Calu3 (cell line): ENCODE measurements around the gene ENTREP3. TPM values are rescaled to one million over a fixed set of nuclear protein-coding genes. Genes with fewer than 3 reads are reported as not detected.

Experiments used
- BruUV-seq: library from RNA; stranded (reverse); fragments of 400-500 nt; replicated peaks from 2 replicates; lab custom pipeline; 2021; lab: Mats Ljungman, UMichigan
- CTCF ChIA-PET: fragments of 300-600 bp; sonication (Branson Sonifier 250); formaldehyde crosslinking; loops from one replicate; lab custom pipeline; 2022; ENCODE audit warnings: antibody characterized with exemption; lab: Charles Lee
- DNase-seq: peaks from one replicate; pipeline ENCODE4 v3.0.0; 2022
- H3K27ac Mint-ChIP-seq: one replicate; pipeline ENCODE4 v1.8.0; 2022; ENCODE audit warnings: mixed read lengths; ENCODE audit not compliant: unreplicated experiment
- H3K27me3 Mint-ChIP-seq: one replicate; pipeline ENCODE4 v1.8.0; 2022; ENCODE audit warnings: mixed read lengths; ENCODE audit not compliant: unreplicated experiment
- H3K36me3 Mint-ChIP-seq: one replicate; pipeline ENCODE4 v1.8.0; 2022; ENCODE audit warnings: mild to moderate bottlenecking, moderate library complexity, mixed read lengths; ENCODE audit not compliant: insufficient read depth, unreplicated experiment
- H3K4me1 Mint-ChIP-seq: one replicate; pipeline ENCODE4 v1.8.0; 2022; ENCODE audit warnings: mild to moderate bottlenecking, low read depth, mixed read lengths; ENCODE audit not compliant: unreplicated experiment
- H3K4me3 Mint-ChIP-seq: one replicate; pipeline ENCODE4 v1.8.0; 2022; ENCODE audit warnings: mild to moderate bottlenecking, low read depth, moderate library complexity, mixed read lengths; ENCODE audit not compliant: unreplicated experiment
- H3K9me3 Mint-ChIP-seq: one replicate; pipeline ENCODE4 v1.8.0; 2022; ENCODE audit warnings: low read depth, mixed read lengths; ENCODE audit not compliant: unreplicated experiment
- intact Hi-C: fragments of 100-400 bp; cut with micrococcal nuclease; formaldehyde crosslinking; loops from one replicate; pipeline ENCODE4 v1.10.0; 2022; ENCODE audit not compliant: unreplicated experiment
- total RNA-seq: library from RNA; stranded (reverse); gene quantifications from 2 replicates; pipeline ENCODE4 v1.2.3, GENCODE V29; 2022
- TF ChIP-seq, protein P1 (sequence below): fragments of 200-600 bp; IDR thresholded peaks from one replicate; pipeline ENCODE4 v1.8.0; 2022; ENCODE audit warnings: antibody characterized with exemption; ENCODE audit not compliant: unreplicated experiment

The ENTREP3 gene
- total RNA-seq, 1 experiment from 2014 or later = 25.2 TPM

DNA sequence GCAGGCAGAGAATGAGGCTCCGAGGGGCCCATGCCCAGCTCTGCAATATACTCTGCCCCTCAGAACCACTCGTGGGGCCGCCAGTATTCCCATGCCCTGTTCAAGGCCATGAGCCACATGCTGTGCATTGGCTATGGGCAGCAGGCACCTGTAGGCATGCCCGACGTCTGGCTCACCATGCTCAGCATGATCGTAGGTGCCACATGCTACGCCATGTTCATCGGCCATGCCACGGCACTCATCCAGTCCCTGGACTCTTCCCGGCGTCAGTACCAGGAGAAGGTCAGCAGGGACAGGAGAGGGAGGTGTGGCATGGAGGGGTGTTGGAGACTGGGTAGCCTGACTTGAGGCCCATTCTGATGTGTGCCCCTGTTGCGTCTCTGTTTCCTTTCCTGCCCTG, 29.2 kb upstream of the ENTREP3 start:
- Mint-ChIP-seq H3K27me3 (no peaks in the 10 kb centered on the region), H3K27ac (no peak overlapping the region), H3K9me3 (no peaks in the 10 kb centered on the region), H3K36me3 (peaks cover 13% of the 10 kb centered on the region), H3K4me1 (peaks cover 3% of the 10 kb centered on the region), H3K4me3 (no peak overlapping the region)
- intact Hi-C loops = no loop called here
- DNase-seq = no peak
- TF ChIP-seq, protein P1, sequence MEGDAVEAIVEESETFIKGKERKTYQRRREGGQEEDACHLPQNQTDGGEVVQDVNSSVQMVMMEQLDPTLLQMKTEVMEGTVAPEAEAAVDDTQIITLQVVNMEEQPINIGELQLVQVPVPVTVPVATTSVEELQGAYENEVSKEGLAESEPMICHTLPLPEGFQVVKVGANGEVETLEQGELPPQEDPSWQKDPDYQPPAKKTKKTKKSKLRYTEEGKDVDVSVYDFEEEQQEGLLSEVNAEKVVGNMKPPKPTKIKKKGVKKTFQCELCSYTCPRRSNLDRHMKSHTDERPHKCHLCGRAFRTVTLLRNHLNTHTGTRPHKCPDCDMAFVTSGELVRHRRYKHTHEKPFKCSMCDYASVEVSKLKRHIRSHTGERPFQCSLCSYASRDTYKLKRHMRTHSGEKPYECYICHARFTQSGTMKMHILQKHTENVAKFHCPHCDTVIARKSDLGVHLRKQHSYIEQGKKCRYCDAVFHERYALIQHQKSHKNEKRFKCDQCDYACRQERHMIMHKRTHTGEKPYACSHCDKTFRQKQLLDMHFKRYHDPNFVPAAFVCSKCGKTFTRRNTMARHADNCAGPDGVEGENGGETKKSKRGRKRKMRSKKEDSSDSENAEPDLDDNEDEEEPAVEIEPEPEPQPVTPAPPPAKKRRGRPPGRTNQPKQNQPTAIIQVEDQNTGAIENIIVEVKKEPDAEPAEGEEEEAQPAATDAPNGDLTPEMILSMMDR = no peak
- CTCF ChIA-PET = no interaction called here
- BruUV-seq = no TSS peak

DNA sequence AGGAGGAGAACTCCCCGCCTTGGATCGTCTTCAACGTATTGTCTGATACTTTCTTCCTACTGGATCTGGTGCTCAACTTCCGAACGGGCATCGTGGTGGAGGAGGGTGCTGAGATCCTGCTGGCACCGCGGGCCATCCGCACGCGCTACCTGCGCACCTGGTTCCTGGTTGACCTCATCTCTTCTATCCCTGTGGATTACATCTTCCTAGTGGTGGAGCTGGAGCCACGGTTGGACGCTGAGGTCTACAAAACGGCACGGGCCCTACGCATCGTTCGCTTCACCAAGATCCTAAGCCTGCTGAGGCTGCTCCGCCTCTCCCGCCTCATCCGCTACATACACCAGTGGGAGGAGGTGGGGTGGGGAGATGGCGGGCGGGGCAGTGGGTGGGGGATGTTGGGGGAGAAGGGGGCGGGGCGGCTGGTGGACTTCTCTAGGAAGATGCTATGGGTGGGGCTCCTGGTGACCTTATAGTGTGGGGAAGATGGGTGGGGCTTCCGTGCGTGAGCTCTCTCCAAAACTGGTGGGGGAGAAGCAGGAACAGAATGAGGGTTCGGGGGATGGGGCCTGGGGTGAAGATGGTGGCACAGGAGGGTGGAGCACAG, 27.3 kb upstream of the ENTREP3 start:
- intact Hi-C loops = no loop called here
- no peak overlapping the region for H3K4me3 Mint-ChIP-seq
- no peaks in the 10 kb centered on the region for H3K27me3 Mint-ChIP-seq
- TF ChIP-seq, protein P1 = no peak
- H3K36me3 Mint-ChIP-seq = peaks cover 20% of the 10 kb centered on the region
- CTCF ChIA-PET = no interaction called here
- no peaks in the 10 kb centered on the region for H3K9me3 Mint-ChIP-seq
- no TSS peak for BruUV-seq
- H3K27ac Mint-ChIP-seq = no peak overlapping the region
- DNase-seq = no peak
- peaks cover 16% of the 10 kb centered on the region for H3K4me1 Mint-ChIP-seq

DNA sequence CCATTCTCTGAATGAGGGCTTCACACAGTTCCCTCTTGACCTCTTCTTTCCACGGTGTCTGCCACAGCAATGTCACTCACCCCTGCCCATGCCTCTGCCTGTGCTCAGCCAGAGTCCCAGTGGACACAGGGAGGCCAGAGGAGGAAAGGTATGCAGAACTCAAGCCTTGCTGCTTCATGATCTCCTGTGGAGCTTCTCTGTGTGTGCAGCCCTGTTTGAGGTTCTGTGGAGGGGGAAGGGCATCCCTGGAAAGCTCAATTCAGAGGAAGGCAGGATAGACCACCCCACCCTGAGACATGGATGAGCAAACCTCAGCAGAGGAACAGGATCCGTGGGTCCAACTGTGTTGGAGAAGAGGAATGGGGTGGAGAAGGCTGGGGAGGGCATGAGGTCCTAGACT, 24.0 kb upstream of the ENTREP3 start:
- H3K9me3 Mint-ChIP-seq = no peaks in the 10 kb centered on the region
- intact Hi-C loops = loop anchor here (2.0 kb wide), 1 partner anchor 44 kb away; no protein-coding TSS in a partner anchor
- CTCF ChIA-PET = interaction anchor here (1.4 to 1.5 kb wide), 2 partner anchors 27 to 29 kb away, joined by 5 to 10 read pairs; partner anchors contain the start of gene FDPS
- H3K4me1 Mint-ChIP-seq = peaks cover 27% of the 10 kb centered on the region
- no peak overlapping the region for H3K27ac Mint-ChIP-seq
- H3K27me3 Mint-ChIP-seq = no peaks in the 10 kb centered on the region
- TF ChIP-seq, protein P1 = no peak
- BruUV-seq = no TSS peak
- H3K4me3 Mint-ChIP-seq = no peak overlapping the region
- peaks cover 27% of the 10 kb centered on the region for H3K36me3 Mint-ChIP-seq
- no peak for DNase-seq

DNA sequence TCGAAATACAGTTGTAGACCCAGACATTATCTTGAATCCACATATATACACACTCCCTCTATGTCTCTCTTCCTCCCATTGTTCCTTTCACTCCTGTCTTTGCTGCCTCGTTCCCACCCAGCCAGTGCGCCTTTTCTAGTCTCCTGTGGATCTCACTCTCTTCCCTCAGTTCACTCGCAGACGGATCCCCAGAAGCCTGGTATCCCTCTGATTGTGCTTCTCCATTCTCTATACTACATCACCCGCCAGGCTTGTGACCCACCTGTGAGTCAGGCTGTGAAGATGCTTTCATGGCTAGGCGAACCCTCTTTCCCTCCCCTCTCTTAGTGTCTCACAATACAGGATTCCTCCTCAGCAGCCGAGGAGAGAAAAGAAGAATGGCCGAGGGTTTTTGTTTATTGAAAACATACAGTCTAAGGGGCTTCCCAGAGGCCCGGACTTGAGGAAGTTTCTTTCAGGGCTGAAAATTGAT, 23.4 kb upstream of the ENTREP3 start:
- intact Hi-C loops = loop anchor here (2.0 kb wide), 1 partner anchor 44 kb away; no protein-coding TSS in a partner anchor
- Mint-ChIP-seq H3K27ac (no peak overlapping the region), H3K27me3 (no peaks in the 10 kb centered on the region), H3K36me3 (peaks cover 28% of the 10 kb centered on the region), H3K4me3 (peak overlapping the region; percentile 75), H3K4me1 (peaks cover 27% of the 10 kb centered on the region), H3K9me3 (no peaks in the 10 kb centered on the region)
- BruUV-seq = TSS peak; percentile 53
- TF ChIP-seq, protein P1 = no peak
- DNase-seq = no peak
- CTCF ChIA-PET = interaction anchor here (0.6 to 1.5 kb wide), 5 partner anchors 27 to 173 kb away, joined by 3 to 19 read pairs (median 5); partner anchors contain the start of gene FDPS
